Esophagus (tissue), 2 donors: ENCODE data around the gene TLK2. TPM values are rescaled to one million over a fixed set of nuclear protein-coding genes. Genes with fewer than 3 reads are reported as not detected.
"Not testable (repeated sequence)": the region's sequence is repeated elsewhere in the genome, so short reads cannot be mapped to it uniquely, and the experiment has no call there.

Experiments
- H3K27ac ChIP-seq, 2 donors: one replicate each; pipeline ENCODE4 v1.5.1; 2013; ENCODE audit warnings: low read depth in 2 of 2, mild to moderate bottlenecking in 2 of 2, inconsistent platforms in 1 of 2, low read length in 1 of 2, moderate library complexity in 1 of 2
- H3K27me3 ChIP-seq, 2 donors: one replicate each; pipeline ENCODE4 v1.6.1; 2013; ENCODE audit warnings: low read length in 2 of 2, control low read depth in 1 of 2, mild to moderate bottlenecking in 1 of 2; ENCODE audit not compliant: insufficient read depth in 2 of 2, control insufficient read depth in 1 of 2
- H3K36me3 ChIP-seq, 2 donors: one replicate each; pipeline ENCODE4 v1.6.1; 2013; ENCODE audit warnings: low read length in 1 of 2; ENCODE audit not compliant: control insufficient read depth in 2 of 2, insufficient read depth in 2 of 2
- H3K4me1 ChIP-seq, 2 donors: one replicate each; pipeline ENCODE4 v1.6.1; 2013; ENCODE audit warnings: low read length in 1 of 2; ENCODE audit not compliant: control insufficient read depth in 2 of 2, insufficient read depth in 2 of 2
- H3K4me3 ChIP-seq, 2 donors: one replicate each; pipeline ENCODE4 v1.5.1; 2013; ENCODE audit warnings: low read length in 2 of 2, mild to moderate bottlenecking in 2 of 2, low read depth in 1 of 2, moderate library complexity in 1 of 2
- H3K9me3 ChIP-seq, 2 donors: one replicate each; pipeline ENCODE4 v1.6.1; 2013; ENCODE audit warnings: mild to moderate bottlenecking in 2 of 2, low read depth in 1 of 2, low read length in 1 of 2, moderate library complexity in 1 of 2; ENCODE audit not compliant: control insufficient read depth in 2 of 2, insufficient read depth in 1 of 2
- WGBS, 2 donors: extraction: QIAGEN DNeasy Blood & Tissue Kit; methylation state at CpG; one replicate each; pipeline ENCODE4 v1.1.7; 2013; 5-methylcytosine and 5-hydroxymethylcytosine counted together
- polyA plus RNA-seq, 2 donors: library from polyadenylated mRNA; stranded (reverse); fragments of 200-250 nt; gene quantifications; one replicate each; pipeline ENCODE4 v1.2.3, GENCODE V29; 2013
- donor health status: healthy with polysubstance abuse.
- donor health status: Bipolar disorder and iron deficiency.

The TLK2 gene
- polyA plus RNA-seq, 2 donors: 7.1 to 13.0 TPM

DNA sequence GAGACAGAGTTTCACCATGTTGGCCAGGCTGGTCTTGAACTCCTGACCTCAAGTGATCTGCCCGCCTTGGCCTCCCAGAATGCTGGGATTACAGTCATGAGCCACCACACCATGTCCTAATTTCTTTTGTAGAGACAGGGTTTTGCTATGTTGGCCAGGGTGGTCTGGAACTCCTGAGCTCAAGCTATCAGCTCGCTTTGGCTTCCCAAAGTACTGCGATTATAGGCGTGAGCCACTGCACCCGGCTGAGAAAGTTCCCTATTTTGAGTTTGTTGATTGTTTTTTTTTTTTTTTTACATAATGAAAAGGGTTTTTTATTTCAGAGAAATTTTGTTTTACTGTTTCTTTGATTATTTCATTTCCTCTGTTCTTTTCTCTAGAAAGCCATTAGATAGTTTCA lies 67.4 kb downstream of the TLK2 start:
- WGBS, 2 donors: 87% methylated on average over 5 of the region's 5 CpGs

DNA sequence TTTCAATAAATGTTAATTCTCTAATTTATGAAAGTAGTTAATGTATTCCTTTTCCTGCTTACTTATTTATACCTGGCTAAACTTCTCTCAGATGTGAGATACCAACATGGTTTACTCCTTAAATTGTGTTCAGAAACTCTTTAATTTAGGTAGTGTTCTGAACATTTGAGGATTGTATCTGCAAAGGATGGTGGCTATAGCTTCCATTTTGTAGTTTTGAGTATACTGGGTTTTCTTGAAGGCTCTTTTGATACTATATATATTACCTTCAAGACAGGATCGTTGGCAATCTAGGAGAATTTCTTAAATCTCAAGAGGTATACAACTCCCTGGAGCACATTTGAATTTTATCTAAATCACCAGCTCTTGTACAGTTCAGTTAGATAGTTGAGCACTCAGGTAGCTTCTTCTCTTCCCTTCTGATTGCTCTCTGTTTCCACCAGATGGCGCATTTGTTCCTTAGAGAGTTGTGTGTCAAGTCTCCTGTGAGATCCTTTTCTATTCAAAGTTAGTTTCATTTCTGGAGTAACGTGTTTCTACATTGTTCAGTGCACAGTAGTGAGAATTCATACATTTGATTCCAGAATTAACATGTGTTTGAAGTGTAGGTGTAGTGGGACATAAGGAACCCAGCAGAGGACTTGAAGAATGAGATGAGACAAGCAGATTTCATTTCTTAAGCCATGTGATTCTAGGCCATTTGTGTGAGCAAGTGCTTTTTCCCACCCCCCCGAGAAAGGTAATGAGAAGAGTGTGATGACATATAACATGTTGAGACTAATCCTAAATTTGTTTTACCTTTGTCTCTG lies 74.4 kb downstream of the TLK2 start:
- H3K36me3 ChIP-seq, H3K4me1 ChIP-seq, H3K4me3 ChIP-seq, H3K27me3 ChIP-seq, H3K27ac ChIP-seq, H3K9me3 ChIP-seq: not testable (repeated sequence)
- WGBS, 2 donors: 7 to 11% methylated on average over 4 of the region's 4 CpGs

More for the DNA sequence above, 67.4 kb downstream of the TLK2 start:
- H3K27me3 ChIP-seq, H3K36me3 ChIP-seq, H3K4me1 ChIP-seq, H3K27ac ChIP-seq, H3K9me3 ChIP-seq, H3K4me3 ChIP-seq: not testable (repeated sequence)

DNA sequence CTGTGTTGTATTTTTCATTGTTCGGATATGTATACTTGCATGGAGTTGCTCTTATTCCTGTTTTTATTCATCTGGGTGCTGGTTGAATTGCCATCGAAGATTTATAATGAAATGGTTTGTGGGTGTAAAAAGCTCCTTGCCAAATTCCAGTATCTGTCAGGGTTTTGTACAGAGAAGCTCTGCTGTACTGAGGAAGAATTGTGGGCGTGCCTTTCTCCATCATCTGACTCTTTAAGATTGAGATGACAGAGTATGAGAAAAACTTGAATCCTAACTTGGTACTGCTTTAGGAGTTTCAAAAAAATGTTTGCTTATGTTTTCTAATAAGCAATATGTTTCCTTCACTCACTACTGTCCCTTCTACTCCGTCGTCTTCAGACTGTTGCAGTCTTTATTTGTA lies 78.9 kb downstream of the TLK2 start:
- H3K4me1 ChIP-seq, H3K27ac ChIP-seq, H3K36me3 ChIP-seq, H3K9me3 ChIP-seq, H3K27me3 ChIP-seq, H3K4me3 ChIP-seq: not testable (repeated sequence)
- 88 to 91% methylated on average over 5 of the region's 5 CpGs for WGBS, 2 donors

- not testable (repeated sequence) for H3K36me3 ChIP-seq, H3K4me1 ChIP-seq, H3K27me3 ChIP-seq, H3K27ac ChIP-seq, H3K4me3 ChIP-seq, H3K9me3 ChIP-seq
- 60 to 67% methylated on average over 4 of the region's 4 CpGs for WGBS, 2 donors
These were observed 80.3 kb downstream of the TLK2 start for GRCh38 chr17:62558941-62559340.

- 98 to 100% methylated on average over 1 of the region's 2 CpGs for WGBS, 2 donors
- not testable (repeated sequence) for H3K4me3 ChIP-seq, H3K9me3 ChIP-seq, H3K27me3 ChIP-seq, H3K36me3 ChIP-seq, H3K27ac ChIP-seq, H3K4me1 ChIP-seq
These were observed 82.3 kb downstream of the TLK2 start for GRCh38 chr17:62560971-62561370.

DNA sequence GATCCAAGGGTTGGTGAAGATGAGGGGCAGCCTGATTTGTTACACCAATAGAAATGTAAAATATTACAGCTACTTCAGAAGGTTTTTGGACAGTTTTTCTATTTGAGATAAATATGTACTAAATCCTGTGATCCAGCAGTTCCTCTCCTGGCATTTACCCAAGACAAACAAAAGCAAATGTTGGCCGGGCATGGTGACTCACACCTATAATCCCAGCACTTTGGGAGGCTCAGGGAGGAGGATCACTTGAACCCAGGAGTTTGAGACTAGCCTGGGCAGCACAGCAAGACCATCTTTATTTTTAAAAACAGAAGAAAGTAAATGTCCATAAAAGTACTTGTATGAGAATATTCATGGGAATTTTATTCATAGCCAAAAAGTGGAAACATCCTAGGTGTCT lies 84.0 kb downstream of the TLK2 start:
- no peak overlapping the region for H3K27ac ChIP-seq
- 21 to 23% methylated on average over 1 of the region's 1 CpG for WGBS, 2 donors
- no peaks in the 10 kb centered on the region for H3K4me1 ChIP-seq
- H3K4me3 ChIP-seq: no peak overlapping the region
- H3K36me3 ChIP-seq: peaks cover 0 to 3% of the 10 kb centered on the region in 2 donors
- H3K9me3 ChIP-seq: no peaks in the 10 kb centered on the region
- H3K27me3 ChIP-seq: no peaks in the 10 kb centered on the region

- H3K36me3 ChIP-seq: peaks cover 0 to 2% of the 10 kb centered on the region in 2 donors
- no peak overlapping the region for H3K4me3 ChIP-seq
- no peaks in the 10 kb centered on the region for H3K4me1 ChIP-seq
- WGBS, 2 donors: 88 to 94% methylated on average over 1 of the region's 1 CpG
- H3K27ac ChIP-seq: no peak overlapping the region
- H3K9me3 ChIP-seq: no peaks in the 10 kb centered on the region
- H3K27me3 ChIP-seq: no peaks in the 10 kb centered on the region
These were observed 87.2 kb downstream of the TLK2 start for GRCh38 chr17:62565817-62566216.

DNA sequence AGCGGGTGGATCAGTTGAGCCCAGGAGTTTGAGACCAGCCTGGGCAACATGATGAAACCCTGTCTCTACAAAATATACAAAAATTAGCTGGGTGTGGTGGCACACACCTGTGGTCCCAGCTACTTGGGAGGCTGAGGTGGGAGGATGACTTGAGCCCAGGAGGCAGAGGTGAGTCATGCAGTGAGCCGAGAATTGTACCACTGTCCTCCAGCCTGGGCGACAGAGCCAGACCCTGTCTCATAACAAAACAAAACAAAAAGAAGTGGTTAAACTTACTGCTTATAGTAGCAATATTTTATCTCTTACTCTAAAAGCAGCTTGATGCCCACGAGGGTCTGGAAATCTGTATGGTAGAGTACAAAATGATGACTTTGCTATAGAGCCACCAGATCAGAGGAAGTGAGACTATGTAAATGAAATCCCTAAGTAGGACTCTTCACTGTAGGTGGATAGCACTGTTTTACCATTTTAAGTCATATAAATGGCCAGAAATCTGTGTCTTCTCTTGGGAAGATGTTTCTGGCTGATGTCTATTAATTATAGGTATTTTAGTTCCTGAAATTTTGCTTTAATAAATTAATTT lies 88.5 kb downstream of the TLK2 start:
- H3K27me3 ChIP-seq: no peaks in the 10 kb centered on the region
- H3K27ac ChIP-seq: no peak overlapping the region
- H3K36me3 ChIP-seq: peaks cover 0 to 2% of the 10 kb centered on the region in 2 donors
- H3K4me1 ChIP-seq: no peaks in the 10 kb centered on the region
- WGBS, 2 donors: 83 to 89% methylated on average over 4 of the region's 4 CpGs
- H3K9me3 ChIP-seq: no peaks in the 10 kb centered on the region
- no peak overlapping the region for H3K4me3 ChIP-seq

DNA sequence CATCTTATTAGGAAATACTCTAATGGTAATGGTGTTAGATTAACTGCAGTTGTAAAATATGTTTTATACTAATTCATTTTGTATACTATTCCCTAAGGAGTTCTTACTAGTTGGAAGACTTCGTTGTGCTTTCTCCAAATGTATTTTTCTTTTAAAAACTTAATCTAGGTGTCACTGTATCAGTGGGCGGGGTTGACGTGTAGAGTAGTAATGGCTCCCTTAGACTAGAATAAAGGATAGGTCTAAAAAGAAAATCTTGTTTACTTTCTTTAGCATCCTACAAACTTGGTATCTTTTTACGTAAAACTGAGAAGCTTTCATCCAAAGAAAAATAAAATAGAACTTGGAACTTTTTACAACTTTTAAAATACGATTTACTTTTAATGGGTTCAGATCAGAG lies 93.9 kb downstream of the TLK2 start:
- 82 to 83% methylated on average over 5 of the region's 5 CpGs for WGBS, 2 donors
- H3K9me3 ChIP-seq: no peaks in the 10 kb centered on the region
- H3K4me1 ChIP-seq: no peaks in the 10 kb centered on the region
- H3K27ac ChIP-seq: no peak overlapping the region
- H3K4me3 ChIP-seq: no peak overlapping the region
- H3K36me3 ChIP-seq: peaks cover 0 to 3% of the 10 kb centered on the region in 2 donors
- no peaks in the 10 kb centered on the region for H3K27me3 ChIP-seq

- Histone ChIP-seq H3K9me3 (no peaks in the 10 kb centered on the region), H3K27ac (no peak overlapping the region), H3K36me3 (peaks cover 0 to 3% of the 10 kb centered on the region in 2 donors), H3K27me3 (no peaks in the 10 kb centered on the region), H3K4me1 (no peaks in the 10 kb centered on the region), H3K4me3 (no peak overlapping the region)
- 79 to 80% methylated on average over 7 of the region's 7 CpGs for WGBS, 2 donors
These were observed 94.3 kb downstream of the TLK2 start for GRCh38 chr17:62572888-62573401.
